Measurements from ENCODE around the gene LRRC23. TPM values are rescaled to one million over a fixed set of nuclear protein-coding genes. Genes with fewer than 3 reads are reported as not detected.
A peak's percentile ranks its signal among the peaks of the same experiment; 100 is the strongest.

The LRRC23 gene
- total RNA-seq, 1 experiment from 2014 or later, result 8.0 TPM

- Histone ChIP-seq H4K20me1 (ENCODE audit: insufficient read depth) (peaks cover 8% of the 10 kb centered on the region; the same call in 1 of the 2 replicates), H3K4me2 (ENCODE audit: low read length) (peak overlapping the region; percentile 87), H3K4me3 (replicated peaks in 1 of 2; ENCODE audit: low read depth in 1 of 2, low read length in 2 of 2) (peak overlapping the region; percentile 96 to 99), H3K9ac (ENCODE audit: low read length) (peak overlapping the region; percentile 100), H3K4me1 (ENCODE audit: control insufficient read depth in 1 of 2, insufficient read depth in 2 of 2, low read length in 2 of 2) (peaks cover 28 to 52% of the 10 kb centered on the region in 2 experiments), H3K9me2 (ENCODE audit: insufficient read depth) (no peaks in the 10 kb centered on the region), H3K27me3 (ENCODE audit: insufficient read depth, low read length) (no peaks in the 10 kb centered on the region), H3K27ac (ENCODE audit: low read depth, low read length) (peak overlapping the region; percentile 97), H3K9me3 (ENCODE audit: control insufficient read depth in 1 of 2, insufficient read depth in 1 of 2, low read depth in 1 of 2, low read length in 2 of 2) (no peaks in the 10 kb centered on the region), H3K36me3 (ENCODE audit: control insufficient read depth in 1 of 2, insufficient read depth in 2 of 2, low read length in 2 of 2) (peaks cover 2 to 10% of the 10 kb centered on the region in 2 experiments; a peak in 2 of 4 replicates), H3K79me2 (ENCODE audit: insufficient read depth, low read length) (peaks cover 34% of the 10 kb centered on the region), H2AFZ (ENCODE audit: low read depth, low read length, poor library complexity, severe bottlenecking) (no peak overlapping the region)
- TF ChIP-seq TCF7L2 (IDR thresholded peaks at IDR 0.05; ENCODE audit: borderline replicate concordance, extremely low read depth, insufficient read depth, insufficient read length) (no peak), YY1 (IDR thresholded peaks at IDR 0.05; ENCODE audit: extremely low read depth, insufficient replicate concordance, low read depth, low read length) (peak; percentile 66), RAD21 (IDR thresholded peaks at IDR 0.05; ENCODE audit: low read depth) (no peak), MAX (IDR thresholded peaks at IDR 0.05) (no peak), ZFX (IDR thresholded peaks at IDR 0.05) (no peak), CEBPB (IDR thresholded peaks at IDR 0.05; ENCODE audit: low read depth) (no peak), EZH2phosphoT487 (IDR thresholded peaks at IDR 0.05; ENCODE audit: borderline replicate concordance) (no peak), POLR2A (IDR thresholded peaks at IDR 0.05; ENCODE audit: borderline replicate concordance, extremely low read depth, insufficient read depth, insufficient read length) (peak; percentile 44), CTCF (IDR thresholded peaks at IDR 0.05 in 2 of 3, conservative IDR thresholded peaks at IDR 0.05 in 1 of 3; ENCODE audit: borderline replicate concordance in 1 of 3, insufficient read depth in 1 of 3, low read depth in 2 of 3, low read length in 2 of 3) (no peak), SRF (IDR thresholded peaks at IDR 0.05; ENCODE audit: low read depth) (no peak)
- ATAC-seq (peak; percentile 31), DNase-seq (ENCODE audit: low read depth, low spot score) (no peak)
- ChIA-PET POLR2A (interaction anchor here (0.7 to 9.9 kb wide), 18 partner anchors 9 to 195 kb away, joined by 3 to 269 read pairs (median 4); partner anchors contain the start of genes ATN1, C12orf57, LPCAT3 and PHB2), RAD21 (ENCODE audit: low non-redundant PET in 1 of 2, low total read pairs in 2 of 2, uncharacterized antibody in 2 of 2, unreplicated experiment in 2 of 2) (interaction anchor here in 1 of 2 experiments (1.5 to 4.0 kb wide), 2 partner anchors 16 to 36 kb away, joined by 3 to 22 read pairs; no protein-coding TSS in a partner anchor), CTCF (interaction anchor here (1.1 to 6.0 kb wide), 6 partner anchors 11 to 147 kb away, joined by 3 to 101 read pairs (median 8); partner anchors contain the start of genes C12orf57, LPCAT3, RNU7-1 and SPSB2)
- TSS peak; percentile 59 for BruUV-seq (replicated peaks)
- intact Hi-C loops (cut with micrococcal nuclease), result loop anchor here (1.0 to 5.0 kb wide), 2 partner anchors 15 to 209 kb away; partner anchors contain the start of gene MLF2
Observed at GRCh38 chr12:6961278-6961694, 56.7 kb downstream of the LRRC23 start.

All from HCT116 (cell line).